ENCODE data around the gene RTP2.

DNA sequence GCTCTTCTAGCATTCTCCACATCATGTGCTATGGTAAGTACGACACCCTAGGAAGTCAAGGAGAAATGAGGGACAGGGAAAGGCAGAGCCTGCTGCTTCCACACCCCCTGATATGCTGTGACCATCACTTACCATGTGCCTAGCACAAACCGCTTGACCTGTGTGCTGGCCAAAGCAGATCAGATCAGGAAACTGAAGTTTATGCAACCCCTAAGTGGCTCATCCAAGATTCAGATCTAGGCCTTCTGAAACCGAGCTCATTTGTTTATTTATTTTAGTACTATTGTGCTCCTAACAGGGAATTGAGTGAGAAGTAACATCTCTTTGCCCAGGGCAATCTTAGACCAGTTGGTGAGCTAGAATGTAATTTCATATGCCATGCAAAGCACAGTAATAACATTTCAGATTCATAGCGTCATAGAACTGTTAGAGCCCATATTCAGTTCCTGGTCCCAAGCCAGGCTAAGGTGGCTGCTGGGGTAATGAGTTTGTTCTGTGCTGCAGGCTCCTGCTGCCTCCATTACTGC is at the start of gene RTP2:
- TF ChIP-seq, protein P1, sequence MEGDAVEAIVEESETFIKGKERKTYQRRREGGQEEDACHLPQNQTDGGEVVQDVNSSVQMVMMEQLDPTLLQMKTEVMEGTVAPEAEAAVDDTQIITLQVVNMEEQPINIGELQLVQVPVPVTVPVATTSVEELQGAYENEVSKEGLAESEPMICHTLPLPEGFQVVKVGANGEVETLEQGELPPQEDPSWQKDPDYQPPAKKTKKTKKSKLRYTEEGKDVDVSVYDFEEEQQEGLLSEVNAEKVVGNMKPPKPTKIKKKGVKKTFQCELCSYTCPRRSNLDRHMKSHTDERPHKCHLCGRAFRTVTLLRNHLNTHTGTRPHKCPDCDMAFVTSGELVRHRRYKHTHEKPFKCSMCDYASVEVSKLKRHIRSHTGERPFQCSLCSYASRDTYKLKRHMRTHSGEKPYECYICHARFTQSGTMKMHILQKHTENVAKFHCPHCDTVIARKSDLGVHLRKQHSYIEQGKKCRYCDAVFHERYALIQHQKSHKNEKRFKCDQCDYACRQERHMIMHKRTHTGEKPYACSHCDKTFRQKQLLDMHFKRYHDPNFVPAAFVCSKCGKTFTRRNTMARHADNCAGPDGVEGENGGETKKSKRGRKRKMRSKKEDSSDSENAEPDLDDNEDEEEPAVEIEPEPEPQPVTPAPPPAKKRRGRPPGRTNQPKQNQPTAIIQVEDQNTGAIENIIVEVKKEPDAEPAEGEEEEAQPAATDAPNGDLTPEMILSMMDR (IDR thresholded peaks at IDR 0.05), result no peak
- TF ChIP-seq POLR2A (IDR thresholded peaks at IDR 0.05) (no peak), POLR2AphosphoS5 (IDR thresholded peaks at IDR 0.05; ENCODE audit: insufficient read depth in 1 of 2, low read depth in 1 of 2) (no peak)
